Measurements from ENCODE around the gene UBASH3A. TPM values are rescaled to one million over a fixed set of nuclear protein-coding genes. Genes with fewer than 3 reads are reported as not detected.
A peak's percentile ranks its signal among the peaks of the same experiment; 100 is the strongest.

The UBASH3A gene
- total RNA-seq, 3 donors from 2014 or later = 0.32 to 1.5 (median 0.66) TPM

DNA sequence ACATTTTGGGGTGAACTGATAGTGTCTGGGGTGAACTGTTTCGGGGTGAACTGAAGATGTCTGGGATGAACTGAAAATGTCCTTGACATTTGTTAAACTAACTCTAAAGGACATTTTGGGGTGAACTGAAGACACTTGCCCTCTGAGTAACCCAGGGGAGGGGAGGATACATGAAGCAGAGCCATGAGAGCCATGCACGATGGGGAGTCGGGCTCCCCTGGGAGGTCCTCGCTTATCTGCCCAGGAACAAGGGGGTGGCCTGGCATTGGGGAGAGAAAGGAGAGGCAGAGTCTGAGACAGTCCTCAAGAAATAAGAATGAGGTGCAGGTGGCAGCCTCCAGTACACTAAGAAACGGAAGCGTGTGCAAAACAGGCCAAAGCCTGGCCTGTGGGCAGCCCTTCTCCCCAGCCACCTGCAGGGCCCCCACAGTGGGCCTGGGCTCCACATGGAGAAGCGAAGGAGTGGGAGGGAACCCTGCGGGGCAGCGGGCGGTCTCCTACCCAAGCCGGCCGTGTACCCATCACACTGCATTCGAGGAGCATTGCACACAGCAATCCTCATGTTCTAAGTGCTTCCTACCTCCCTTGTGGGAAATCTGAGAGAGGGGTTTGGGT, 68.1 kb downstream of the UBASH3A start:
- H3K27ac ChIP-seq = no peak overlapping the region
- H3K9me3 ChIP-seq = no peaks in the 10 kb centered on the region
- no peaks in the 10 kb centered on the region for H3K27me3 ChIP-seq
- no peaks in the 10 kb centered on the region for H3K4me1 ChIP-seq
- TF ChIP-seq, protein P1, sequence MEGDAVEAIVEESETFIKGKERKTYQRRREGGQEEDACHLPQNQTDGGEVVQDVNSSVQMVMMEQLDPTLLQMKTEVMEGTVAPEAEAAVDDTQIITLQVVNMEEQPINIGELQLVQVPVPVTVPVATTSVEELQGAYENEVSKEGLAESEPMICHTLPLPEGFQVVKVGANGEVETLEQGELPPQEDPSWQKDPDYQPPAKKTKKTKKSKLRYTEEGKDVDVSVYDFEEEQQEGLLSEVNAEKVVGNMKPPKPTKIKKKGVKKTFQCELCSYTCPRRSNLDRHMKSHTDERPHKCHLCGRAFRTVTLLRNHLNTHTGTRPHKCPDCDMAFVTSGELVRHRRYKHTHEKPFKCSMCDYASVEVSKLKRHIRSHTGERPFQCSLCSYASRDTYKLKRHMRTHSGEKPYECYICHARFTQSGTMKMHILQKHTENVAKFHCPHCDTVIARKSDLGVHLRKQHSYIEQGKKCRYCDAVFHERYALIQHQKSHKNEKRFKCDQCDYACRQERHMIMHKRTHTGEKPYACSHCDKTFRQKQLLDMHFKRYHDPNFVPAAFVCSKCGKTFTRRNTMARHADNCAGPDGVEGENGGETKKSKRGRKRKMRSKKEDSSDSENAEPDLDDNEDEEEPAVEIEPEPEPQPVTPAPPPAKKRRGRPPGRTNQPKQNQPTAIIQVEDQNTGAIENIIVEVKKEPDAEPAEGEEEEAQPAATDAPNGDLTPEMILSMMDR (IDR thresholded peaks at IDR 0.05) = no peak
- no peak for TF ChIP-seq POLR2AphosphoS5 (IDR thresholded peaks at IDR 0.05)
- TF ChIP-seq POLR2A (IDR thresholded peaks at IDR 0.05) = no peak
- H3K36me3 ChIP-seq = no peaks in the 10 kb centered on the region
- intact Hi-C loops (cut with DNase I; ENCODE audit: low total_unique reads) = no loop called here
- H3K4me3 ChIP-seq = no peak overlapping the region
- DNase-seq (ENCODE audit: low spot score in 2 of 2) = no peak

DNA sequence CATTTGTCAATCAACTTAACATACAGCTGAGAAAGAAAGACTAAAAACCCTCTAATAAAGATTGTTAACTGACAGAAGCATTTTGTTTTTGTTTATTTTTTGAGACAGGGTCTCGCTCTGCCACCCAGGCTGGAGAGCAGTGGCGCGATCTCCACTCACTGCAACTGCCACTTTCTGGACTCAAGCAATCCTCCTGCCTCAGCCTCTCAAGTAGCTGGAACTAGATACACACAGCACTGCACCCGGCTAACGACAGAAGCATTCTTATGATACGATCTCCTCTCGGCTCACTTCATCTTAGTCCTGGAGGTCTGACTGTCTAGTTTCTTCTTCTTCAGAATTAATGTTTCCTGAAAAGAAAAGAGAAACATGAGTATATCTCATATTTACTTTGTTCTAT, 68.8 kb downstream of the UBASH3A start:
- intact Hi-C loops (cut with DNase I; ENCODE audit: low total_unique reads) = no loop called here
- Histone ChIP-seq H3K4me1 (no peaks in the 10 kb centered on the region), H3K27ac (no peak overlapping the region), H3K36me3 (no peaks in the 10 kb centered on the region), H3K9me3 (no peaks in the 10 kb centered on the region), H3K27me3 (no peaks in the 10 kb centered on the region), H3K4me3 (no peak overlapping the region)
- TF ChIP-seq POLR2A (IDR thresholded peaks at IDR 0.05) (no peak), POLR2AphosphoS5 (IDR thresholded peaks at IDR 0.05) (no peak)
- TF ChIP-seq, protein P1 (IDR thresholded peaks at IDR 0.05) = no peak
- no peak for DNase-seq (ENCODE audit: low spot score in 2 of 2)

DNA sequence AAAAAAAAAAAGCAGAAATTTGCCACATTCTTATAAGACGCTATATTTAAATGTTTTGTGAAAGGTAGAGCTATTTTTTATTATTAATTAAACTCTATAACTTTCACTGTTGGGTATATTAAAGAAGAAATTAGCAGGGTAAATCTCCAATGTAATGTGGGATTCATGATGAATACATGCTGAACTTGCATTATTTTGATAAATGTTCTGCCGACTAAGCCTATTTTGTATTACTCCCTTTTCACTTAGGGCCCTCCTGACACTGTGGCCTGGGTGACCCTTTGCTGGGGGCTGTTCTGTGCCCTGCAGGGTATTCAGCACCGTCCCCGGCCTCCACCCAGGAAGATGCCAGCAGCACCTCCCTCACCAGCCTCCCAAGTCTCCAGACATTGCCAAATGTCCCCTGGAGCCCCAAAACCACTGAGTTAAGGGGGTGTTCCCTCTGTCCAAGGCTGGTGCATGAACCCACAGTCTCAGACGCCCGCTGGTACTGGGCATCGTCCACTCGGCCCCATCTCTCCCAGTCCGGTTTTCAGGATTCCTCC, 69.9 kb downstream of the UBASH3A start:
- peak overlapping the region in 1 of 2 donors; percentile 56 for H3K27ac ChIP-seq
- DNase-seq (ENCODE audit: low spot score in 2 of 2) = no peak
- H3K4me3 ChIP-seq = no peak overlapping the region
- no peaks in the 10 kb centered on the region for H3K27me3 ChIP-seq
- TF ChIP-seq, protein P1 (IDR thresholded peaks at IDR 0.05) = no peak
- TF ChIP-seq POLR2A (IDR thresholded peaks at IDR 0.05) (no peak), POLR2AphosphoS5 (IDR thresholded peaks at IDR 0.05) (no peak)
- H3K4me1 ChIP-seq = no peaks in the 10 kb centered on the region
- H3K36me3 ChIP-seq = no peaks in the 10 kb centered on the region
- H3K9me3 ChIP-seq = no peaks in the 10 kb centered on the region
- intact Hi-C loops (cut with DNase I; ENCODE audit: low total_unique reads) = no loop called here

DNA sequence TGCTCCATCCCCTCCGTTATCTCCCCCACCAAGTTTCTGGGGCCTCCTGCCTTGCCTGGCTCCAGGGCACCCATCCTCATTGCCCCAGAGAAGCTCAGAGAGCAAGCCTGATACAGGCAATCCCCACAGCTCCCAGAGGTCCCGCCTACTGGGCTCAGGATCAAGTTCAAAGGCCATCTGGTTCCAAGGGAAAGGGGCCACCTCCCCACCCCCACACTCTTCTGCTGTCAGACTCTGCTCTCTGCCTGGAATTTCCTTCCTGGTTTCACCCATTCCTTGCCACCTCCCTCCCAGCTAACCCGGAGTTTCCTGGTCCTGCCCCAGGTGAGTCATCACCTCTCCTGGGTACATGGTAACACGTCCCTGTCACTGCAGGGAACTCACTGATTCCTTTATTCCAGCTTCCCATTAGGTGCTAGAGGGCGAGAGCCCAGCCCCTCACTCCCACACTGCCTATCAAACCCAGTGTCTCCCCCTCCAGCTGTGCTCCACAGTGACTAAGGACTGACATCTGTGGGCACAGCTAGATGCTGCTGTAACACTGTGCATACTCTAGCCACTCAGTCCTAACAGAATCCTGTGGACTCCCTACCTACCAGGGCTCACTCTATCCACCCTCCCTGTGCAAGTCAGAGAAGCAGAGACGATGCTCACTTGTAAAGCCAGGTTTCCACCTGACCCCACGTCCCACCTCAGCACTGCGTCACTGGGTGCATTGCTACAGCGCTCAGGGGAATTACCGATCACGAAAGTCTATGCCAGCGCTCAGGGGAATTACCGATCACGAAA, 70.5 kb downstream of the UBASH3A start:
- intact Hi-C loops (cut with DNase I; ENCODE audit: low total_unique reads) = no loop called here
- peak overlapping the region in 1 of 2 donors; percentile 56 for H3K27ac ChIP-seq
- no peaks in the 10 kb centered on the region for H3K27me3 ChIP-seq
- H3K36me3 ChIP-seq = no peaks in the 10 kb centered on the region
- no peaks in the 10 kb centered on the region for H3K4me1 ChIP-seq
- DNase-seq (ENCODE audit: low spot score in 2 of 2) = peak in 1 of 2 donors; percentile 35
- H3K9me3 ChIP-seq = no peaks in the 10 kb centered on the region
- TF ChIP-seq POLR2A (IDR thresholded peaks at IDR 0.05) (no peak), POLR2AphosphoS5 (IDR thresholded peaks at IDR 0.05) (no peak)
- TF ChIP-seq, protein P1 (IDR thresholded peaks at IDR 0.05) = no peak
- H3K4me3 ChIP-seq = no peak overlapping the region

DNA sequence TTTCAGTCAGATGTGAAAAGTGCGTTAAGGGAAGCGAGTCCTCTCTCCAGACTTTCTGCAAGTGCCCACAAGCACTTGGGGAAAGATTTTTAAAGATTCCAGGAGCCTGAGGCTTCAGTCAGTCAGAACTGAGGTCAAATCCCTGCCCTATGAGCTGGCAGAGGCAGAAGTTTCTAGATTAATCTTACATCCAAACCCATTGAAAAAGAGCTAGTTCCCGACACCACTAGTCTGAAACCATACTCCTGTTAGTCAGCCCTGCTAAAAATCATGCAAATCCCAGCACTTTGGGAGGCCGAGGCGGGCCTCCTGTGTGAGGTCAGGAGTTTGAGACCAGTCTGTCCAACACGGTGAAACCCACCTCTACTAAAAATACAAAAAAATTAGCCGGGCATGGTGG, 71.3 kb downstream of the UBASH3A start:
- H3K27me3 ChIP-seq = no peaks in the 10 kb centered on the region
- DNase-seq (ENCODE audit: low spot score in 2 of 2) = no peak
- no peak overlapping the region for H3K27ac ChIP-seq
- no peaks in the 10 kb centered on the region for H3K36me3 ChIP-seq
- no peaks in the 10 kb centered on the region for H3K9me3 ChIP-seq
- no peaks in the 10 kb centered on the region for H3K4me1 ChIP-seq
- TF ChIP-seq POLR2AphosphoS5 (IDR thresholded peaks at IDR 0.05) (no peak), POLR2A (IDR thresholded peaks at IDR 0.05) (no peak)
- TF ChIP-seq, protein P1 (IDR thresholded peaks at IDR 0.05) = no peak
- no peak overlapping the region for H3K4me3 ChIP-seq
- intact Hi-C loops (cut with DNase I; ENCODE audit: low total_unique reads) = no loop called here
